GM21423 (cell line): Measurements from ENCODE around the gene EYS.

Source experiments
- ATAC-seq: cut with Tn5 transposase; IDR thresholded peaks from one replicate; pipeline ENCODE4 v1.9.1; 2021; ENCODE audit warnings: mild to moderate bottlenecking, moderate library complexity; ENCODE audit not compliant: unreplicated experiment

The EYS gene

GRCh38 chr6:65707126-65707826 is at the start of gene EYS:
EYS (minus strand) TSS chr6:65707226; CDS start chr6:65495410, 211,816 bp downstream.
- no peak for ATAC-seq

GRCh38 chr6:65746302-65746701 is 39.3 kb upstream of the EYS start:
- no peak for ATAC-seq

- ATAC-seq = no peak
These were observed 38.6 kb upstream of the EYS start for GRCh38 chr6:65745614-65746013.

- ATAC-seq = no peak
These were observed 22.0 kb upstream of the EYS start for GRCh38 chr6:65728879-65729479.

- ATAC-seq = no peak
These were observed 12.1 kb upstream of the EYS start for GRCh38 chr6:65719101-65719500.

GRCh38 chr6:65711531-65711930 is 4.5 kb upstream of the EYS start:
- no peak for ATAC-seq

- no peak for ATAC-seq
These were observed 2.2 kb upstream of the EYS start for GRCh38 chr6:65709099-65709830.

- ATAC-seq = no peak
These were observed 1.1 kb upstream of the EYS start for GRCh38 chr6:65708162-65708561.

GRCh38 chr6:65706436-65706835 is 590 bp downstream of the EYS start:
- ATAC-seq = no peak

GRCh38 chr6:65701325-65701724 is 5.7 kb downstream of the EYS start:
- no peak for ATAC-seq

- ATAC-seq = no peak
These were observed 6.5 kb downstream of the EYS start for GRCh38 chr6:65700561-65700960.

GRCh38 chr6:65692109-65692508 is 14.9 kb downstream of the EYS start:
- no peak for ATAC-seq

GRCh38 chr6:65680232-65680631 is 26.8 kb downstream of the EYS start:
- no peak for ATAC-seq

GRCh38 chr6:65671922-65672321 is 35.1 kb downstream of the EYS start:
- no peak for ATAC-seq

GRCh38 chr6:65667916-65668656 is 38.9 kb downstream of the EYS start:
- ATAC-seq = no peak

- ATAC-seq = no peak
These were observed 56.9 kb downstream of the EYS start for GRCh38 chr6:65650086-65650485.

GRCh38 chr6:65649392-65649791 is 57.6 kb downstream of the EYS start:
- ATAC-seq = no peak

GRCh38 chr6:65646544-65646943 is 60.5 kb downstream of the EYS start:
- ATAC-seq = no peak

- ATAC-seq = no peak
These were observed 64.2 kb downstream of the EYS start for GRCh38 chr6:65642776-65643175.

GRCh38 chr6:65638047-65638831 is 68.8 kb downstream of the EYS start:
- ATAC-seq = no peak
